Measurements from ENCODE around the gene ARHGAP30.
"Not testable (repeated sequence)": the region's sequence is repeated elsewhere in the genome, so short reads cannot be mapped to it uniquely, and the experiment has no call there.

ARHGAP30 gene, protein sequence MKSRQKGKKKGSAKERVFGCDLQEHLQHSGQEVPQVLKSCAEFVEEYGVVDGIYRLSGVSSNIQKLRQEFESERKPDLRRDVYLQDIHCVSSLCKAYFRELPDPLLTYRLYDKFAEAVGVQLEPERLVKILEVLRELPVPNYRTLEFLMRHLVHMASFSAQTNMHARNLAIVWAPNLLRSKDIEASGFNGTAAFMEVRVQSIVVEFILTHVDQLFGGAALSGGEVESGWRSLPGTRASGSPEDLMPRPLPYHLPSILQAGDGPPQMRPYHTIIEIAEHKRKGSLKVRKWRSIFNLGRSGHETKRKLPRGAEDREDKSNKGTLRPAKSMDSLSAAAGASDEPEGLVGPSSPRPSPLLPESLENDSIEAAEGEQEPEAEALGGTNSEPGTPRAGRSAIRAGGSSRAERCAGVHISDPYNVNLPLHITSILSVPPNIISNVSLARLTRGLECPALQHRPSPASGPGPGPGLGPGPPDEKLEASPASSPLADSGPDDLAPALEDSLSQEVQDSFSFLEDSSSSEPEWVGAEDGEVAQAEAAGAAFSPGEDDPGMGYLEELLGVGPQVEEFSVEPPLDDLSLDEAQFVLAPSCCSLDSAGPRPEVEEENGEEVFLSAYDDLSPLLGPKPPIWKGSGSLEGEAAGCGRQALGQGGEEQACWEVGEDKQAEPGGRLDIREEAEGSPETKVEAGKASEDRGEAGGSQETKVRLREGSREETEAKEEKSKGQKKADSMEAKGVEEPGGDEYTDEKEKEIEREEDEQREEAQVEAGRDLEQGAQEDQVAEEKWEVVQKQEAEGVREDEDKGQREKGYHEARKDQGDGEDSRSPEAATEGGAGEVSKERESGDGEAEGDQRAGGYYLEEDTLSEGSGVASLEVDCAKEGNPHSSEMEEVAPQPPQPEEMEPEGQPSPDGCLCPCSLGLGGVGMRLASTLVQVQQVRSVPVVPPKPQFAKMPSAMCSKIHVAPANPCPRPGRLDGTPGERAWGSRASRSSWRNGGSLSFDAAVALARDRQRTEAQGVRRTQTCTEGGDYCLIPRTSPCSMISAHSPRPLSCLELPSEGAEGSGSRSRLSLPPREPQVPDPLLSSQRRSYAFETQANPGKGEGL

DNA sequence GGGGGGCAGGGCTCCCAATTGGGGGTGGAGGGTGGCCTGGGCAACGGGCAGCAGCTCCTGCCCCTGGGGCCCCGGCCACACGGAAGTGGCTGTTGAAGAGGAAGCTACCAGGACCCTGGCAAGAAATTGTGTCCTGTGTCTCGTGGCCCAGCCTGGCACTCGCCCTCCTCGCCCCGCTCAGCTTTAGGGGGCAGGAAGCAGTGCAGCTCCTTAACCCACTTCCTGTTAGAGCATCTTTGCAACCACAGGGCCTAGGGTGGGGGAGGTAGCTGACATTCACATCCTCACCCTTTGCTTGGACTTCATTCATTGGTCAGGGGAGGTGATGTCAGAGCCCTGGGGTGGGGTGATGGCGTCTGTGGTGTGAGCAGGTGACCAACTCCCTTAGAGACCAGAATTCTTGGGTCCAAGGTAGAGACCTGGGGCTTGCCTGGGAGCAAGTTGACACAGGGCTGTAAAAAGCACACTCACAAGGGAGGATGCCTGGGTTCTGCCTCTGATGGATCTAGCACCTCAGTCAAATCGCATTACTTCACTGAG, at the start of gene ARHGAP30:
ARHGAP30 (minus strand) TSS at position 161 of the 540 bp plus-strand sequence. CDS start 267 bp downstream, outside the sequence.
- DNase-seq = peak; percentile 59 to 80

DNA sequence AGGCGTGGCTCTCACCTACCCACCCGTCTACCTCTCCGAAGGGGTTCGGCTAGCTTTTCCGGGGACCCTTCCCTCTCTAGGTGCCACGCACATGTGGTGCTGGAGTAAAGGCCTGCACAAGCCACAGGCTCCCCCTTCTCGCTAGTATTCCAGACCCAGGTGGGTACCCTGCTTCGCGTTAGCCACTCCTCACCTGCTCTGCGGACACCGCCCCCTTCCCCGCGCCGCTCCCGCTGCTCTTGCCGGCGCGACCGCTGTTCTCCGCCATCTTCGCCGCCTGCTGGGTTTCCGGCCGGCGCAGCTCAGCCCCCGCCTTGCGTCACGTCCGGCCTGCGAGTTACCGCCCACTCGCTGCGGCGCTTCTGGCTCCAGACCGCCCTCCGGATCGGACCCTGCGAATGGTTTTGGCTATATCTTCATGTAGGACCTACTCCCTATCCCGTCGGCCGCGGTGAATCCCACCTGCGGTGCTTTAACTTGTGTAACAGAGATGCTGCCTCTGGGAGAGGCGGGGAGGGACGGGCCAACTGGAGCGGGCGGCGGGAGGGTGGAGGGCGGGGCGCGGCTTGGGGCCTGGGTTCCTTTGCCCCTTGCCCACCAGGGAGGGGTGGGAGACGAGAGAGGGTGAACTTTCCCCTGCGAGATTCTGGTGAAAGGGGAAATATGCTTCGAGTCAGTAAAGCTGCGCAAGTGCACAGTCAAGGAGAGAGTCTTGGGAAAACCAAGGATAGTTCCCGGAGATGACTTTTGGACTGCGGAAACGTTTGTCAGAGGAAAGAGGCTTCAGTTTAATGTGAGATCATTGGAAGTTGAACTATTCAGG, 48.3 kb upstream of the ARHGAP30 start, which contains the start of the genes NIT1 and PFDN2:
NIT1 (plus strand) TSS at position 347 of the 823 bp plus-strand sequence; CDS start at position 419, 72 bp downstream.
PFDN2 (minus strand) TSS at position 279 of the 823 bp plus-strand sequence; CDS start at position 268, 11 bp downstream.
- peak; percentile 84 to 85 for DNase-seq

DNA sequence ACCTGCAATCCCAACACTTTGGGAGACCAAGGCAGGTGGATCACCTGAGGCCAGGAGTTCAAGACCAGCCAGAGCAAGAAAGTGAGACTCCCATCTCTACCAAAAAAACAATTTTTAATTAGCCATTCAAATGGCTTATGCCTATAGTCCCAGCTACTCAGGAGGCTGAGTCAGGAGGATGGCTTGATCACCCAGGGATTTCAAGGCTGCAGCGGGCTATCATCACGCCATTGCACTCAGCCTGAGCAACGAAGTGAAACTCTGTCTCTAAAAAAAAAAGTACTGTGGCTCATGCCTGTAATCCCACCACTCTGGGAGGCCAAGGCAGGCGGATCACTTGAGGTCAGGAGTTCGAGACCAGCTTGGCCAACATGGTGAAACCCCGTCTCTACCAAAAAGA, 46.3 kb upstream of the ARHGAP30 start:
- not testable (repeated sequence) for DNase-seq

DNA sequence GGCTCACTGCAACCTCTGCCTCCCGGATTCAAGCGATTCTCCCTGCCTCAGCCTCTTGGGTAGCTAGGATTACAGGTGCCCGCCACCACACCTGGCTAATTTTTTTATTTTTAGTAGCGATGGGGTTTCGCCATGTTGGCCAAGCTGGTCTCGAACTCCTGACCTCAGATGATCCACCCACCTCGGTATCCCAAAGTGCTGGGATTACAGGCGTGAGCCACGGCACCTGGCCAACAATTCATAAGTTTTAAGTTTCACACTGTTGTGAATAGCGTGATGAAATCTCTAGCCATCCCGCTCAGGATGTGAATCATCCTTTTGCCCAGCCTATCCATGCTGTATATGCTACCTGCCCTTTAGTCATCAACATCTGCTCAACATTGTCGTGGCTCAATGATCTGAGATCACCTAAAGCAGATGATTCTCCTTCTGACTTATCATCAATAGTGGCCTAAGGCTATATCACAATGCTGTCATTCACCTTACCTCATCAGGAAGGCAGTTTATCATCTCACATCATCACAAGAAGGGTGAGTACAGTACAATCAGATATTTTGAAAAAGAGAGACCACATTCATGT, 45.5 kb upstream of the ARHGAP30 start:
- DNase-seq = peak in 1 of 2 experiments; percentile 53

DNA sequence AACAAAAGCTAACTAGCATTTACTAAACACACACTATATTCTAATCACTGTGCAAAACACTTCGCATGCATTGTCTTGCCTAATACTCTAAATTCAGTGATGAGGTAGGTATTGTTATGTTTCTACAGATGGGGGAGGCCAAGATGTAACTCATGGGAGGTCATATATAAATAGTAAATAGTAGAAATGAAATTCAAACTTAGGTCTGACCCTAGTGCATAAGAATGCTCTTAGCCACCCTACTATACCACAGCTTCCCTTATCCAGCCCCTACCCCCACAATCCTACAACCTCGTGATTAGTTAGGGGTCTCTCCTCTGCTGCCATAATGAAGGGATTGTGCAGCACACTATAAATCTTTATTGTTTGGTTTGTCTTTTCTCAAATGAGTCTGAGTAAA, 44.9 kb upstream of the ARHGAP30 start:
- no peak for DNase-seq

DNA sequence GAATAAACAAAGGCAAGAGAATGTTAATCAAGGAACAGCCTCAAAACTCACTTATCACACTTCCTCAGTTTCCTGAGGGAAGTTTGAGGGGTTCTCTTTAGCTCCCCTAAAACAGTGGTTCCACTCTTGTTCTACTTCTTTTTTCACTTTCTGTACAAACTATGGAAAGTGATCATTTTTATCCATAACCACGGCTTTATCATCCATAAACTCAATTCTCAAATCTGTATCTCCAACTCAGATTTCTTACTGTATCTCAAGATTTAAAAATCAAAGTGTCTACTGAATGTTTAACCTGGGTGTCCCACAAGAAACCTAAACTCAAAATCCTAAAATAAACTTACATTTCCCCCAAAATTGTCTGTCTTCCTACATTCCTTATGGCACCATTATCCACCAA, 44.2 kb upstream of the ARHGAP30 start:
- no peak for DNase-seq

DNA sequence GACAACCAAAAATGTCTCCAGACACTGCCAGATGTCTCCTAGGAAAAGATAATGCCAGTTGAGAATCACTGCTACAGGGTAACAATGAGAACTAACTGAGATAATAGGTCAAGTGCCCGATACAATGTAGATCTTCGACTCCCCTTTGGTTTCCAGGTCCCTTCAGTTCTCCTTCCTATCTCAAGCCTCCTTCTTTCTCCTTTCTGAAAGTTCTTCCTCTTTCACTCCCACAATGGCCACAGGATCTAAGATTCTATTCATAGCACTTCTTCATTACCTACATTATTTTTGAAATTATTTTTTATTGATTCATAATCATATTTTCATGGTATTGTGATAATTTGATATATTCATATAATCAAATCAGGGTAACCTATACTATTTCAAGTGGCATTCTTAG, 41.8 kb upstream of the ARHGAP30 start:
- no peak for DNase-seq

DNA sequence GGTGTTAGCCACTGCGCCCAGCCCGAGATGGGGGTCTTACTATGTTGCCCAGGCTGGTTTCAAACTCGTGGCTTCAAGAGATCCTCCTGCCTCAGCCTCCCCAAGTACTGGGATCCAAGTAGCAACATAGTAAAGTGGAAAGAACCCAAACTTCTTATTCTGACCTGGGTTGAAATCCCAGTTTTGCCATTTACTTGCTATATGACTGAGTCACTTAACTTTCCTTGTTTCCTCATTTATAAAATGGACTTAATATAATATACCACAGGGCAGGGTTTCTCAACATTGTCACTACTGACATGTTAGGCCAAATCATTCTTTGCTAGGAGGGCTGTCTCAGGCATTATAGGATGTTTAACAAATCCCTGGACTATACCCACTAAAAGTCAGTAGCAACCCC, 41.4 kb upstream of the ARHGAP30 start:
- DNase-seq = no peak

DNA sequence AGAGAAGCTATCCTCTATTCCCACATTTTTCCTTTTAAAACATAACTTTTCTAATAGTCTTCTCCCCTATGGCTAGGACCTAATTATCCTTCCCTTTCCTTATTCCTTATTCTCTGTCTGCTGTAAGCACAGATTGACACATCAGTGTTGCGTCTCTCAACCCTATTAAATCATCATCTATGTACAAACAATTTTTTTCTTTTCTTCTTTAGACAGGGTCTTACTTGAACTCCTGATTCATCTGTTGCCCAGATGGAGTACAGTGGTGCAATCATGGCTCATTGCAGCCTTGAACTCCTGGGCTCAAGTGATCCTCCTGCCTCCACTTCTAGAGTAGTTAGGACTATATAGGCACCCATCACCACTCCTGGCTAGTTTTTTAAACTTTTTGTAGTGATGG, 36.7 kb upstream of the ARHGAP30 start:
- DNase-seq = no peak

DNA sequence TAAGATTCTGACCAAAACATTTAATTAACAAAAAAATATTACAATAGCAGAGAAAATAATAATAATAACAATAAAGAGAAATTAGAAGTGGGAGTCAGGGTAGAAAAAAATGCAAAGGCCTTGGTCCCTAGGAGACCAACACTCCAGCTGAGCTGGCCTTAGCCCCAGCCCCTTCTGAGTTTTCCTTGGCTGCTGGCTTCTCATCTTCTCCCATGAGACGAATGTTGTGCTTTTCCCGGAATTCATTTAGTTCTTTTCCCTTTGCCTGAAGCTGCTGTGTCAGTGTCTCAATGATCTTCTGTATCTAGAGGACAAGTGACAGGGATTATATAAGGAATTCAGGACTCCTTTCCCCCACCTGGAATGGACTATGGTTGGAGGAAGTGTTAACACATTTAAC, 30.9 kb upstream of the ARHGAP30 start:
- DNase-seq = no peak

DNA sequence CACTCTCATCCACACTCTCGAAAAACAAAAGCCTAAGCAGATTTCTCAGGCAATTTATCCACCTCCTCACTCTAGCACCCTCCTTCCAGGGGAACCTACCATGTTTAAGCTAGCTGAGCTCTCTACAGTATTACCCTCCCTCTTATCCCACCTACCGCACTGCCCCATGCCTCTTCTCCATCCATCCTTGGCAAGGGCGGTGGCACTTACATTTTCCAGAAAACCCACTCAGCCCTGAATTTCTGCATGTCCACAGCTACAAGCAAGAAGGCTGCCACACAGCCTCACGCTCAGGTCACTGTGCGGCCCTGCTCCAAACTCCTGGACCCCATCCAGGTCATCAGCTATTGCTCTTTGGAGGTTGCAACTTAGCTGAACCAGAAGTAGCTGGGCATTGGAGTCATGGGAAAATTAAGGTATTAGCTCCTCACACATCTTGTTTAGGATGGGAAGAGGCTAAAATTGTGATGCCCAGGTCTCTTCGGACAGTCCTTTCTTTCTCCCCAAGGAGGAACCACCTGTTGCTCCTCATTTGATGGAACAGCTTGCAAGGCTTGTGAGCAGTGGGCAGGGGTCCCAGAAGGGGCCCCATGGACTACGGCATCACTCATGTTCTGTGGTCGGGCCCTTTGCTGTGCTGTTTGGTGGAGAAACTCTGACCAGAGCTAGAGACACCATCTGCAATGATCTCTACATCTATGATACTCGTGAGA, 29.6 kb upstream of the ARHGAP30 start:
- DNase-seq = no peak

DNA sequence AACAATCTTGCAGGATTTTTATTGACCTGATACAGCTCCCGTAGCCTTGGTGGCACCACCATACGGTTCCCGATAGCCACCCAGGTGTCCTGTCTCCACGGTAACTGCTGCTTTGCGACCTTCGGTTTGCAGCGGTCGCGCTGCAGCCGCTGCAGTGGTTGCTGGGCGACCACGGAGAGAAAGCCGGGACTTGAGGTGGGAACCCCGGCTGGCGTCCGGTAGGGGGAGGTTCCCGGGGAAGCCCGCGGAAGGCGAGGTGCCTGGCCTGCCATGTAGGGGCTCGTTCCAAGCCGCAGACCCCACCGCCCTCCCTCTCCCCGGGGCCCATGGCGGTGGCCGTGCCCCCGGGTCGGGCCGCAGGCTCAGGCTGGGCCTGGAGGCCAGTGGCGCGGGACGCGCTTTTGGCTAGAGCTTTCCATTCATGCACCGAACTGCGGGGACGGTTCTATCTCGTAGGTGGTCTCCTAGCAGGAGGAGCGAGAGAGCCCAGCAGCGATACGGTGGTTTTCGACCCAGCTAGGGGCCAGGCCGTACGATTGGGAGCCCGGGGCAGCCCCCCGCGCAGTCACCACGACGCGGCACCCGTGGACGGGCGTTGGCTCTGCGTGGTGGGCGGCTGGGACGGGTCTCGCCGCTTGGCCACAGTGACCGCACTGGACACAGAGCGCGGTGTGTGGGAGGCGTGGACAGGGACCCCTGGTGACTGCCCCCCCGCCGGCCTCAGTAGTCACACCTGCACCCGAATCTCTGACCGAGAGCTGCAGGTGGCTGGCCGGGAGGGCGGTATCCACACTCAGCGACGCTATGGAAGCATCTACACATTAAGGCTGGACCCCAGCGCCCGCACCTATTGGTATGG, 28.7 kb upstream of the ARHGAP30 start, which contains the start of gene KLHDC9:
KLHDC9 (plus strand) TSS at position 152 of the 859 bp plus-strand sequence; CDS start at position 327, 175 bp downstream.
- DNase-seq = peak; percentile 42 to 46

DNA sequence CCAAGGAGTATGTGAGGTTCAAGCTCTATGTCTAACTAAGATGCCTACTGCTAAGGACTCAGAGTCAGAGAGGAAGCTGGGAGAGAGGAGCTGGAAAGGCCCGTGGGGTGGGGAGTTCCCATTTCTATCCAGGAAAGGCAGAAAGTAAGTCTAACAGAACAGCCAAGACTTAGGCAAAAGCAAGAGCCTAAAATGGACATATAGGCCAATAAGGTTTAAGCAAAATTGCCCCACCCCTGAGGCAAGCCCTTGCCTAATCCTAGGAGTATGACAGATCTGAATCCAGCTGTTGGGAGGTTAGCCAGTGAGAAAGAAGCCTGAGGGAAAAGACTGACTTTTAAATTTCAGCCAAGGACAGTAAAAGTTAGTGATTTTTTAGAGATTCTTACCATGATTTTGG, 26.8 kb upstream of the ARHGAP30 start:
- no peak for DNase-seq

DNA sequence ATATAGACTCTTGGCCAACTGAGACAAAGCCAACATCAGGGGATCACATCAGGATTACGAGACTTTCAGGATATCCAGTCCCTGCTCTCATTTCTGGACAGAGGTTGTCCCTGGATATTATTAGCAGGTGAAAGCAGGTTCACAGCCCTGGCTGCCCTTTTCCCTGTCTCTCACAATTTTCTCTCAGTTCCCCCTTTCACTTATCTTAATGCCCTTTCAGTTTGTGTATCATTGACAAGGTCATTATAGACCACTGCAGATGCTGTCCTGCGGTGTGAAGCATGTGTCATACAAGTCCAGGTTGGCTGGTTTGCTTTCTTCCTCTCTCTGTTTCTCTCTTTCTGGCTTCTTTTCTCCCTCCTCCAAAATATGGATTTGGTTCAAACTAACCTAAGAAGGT, 26.3 kb upstream of the ARHGAP30 start:
- DNase-seq = no peak

DNA sequence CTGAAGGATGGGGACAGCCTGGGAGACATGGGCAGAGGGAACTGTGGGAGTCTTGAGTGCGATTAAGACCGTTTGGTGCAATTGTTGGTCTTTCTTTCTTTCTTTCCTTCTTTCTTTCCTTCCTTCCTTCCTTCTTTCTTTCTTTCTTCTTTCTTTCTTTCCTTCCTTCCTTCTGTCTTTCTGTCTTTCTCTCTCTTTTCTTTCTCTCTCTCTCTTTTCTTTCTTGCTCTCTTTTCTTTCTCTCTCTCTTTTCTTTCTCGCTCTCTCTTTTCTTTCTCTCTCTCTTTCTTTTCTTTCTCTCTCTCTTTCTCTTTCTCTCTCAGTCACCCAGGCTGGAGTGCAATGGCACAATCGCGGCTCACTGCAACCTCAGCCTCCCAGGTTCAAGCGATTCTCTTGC, 25.5 kb upstream of the ARHGAP30 start:
- DNase-seq = no peak

DNA sequence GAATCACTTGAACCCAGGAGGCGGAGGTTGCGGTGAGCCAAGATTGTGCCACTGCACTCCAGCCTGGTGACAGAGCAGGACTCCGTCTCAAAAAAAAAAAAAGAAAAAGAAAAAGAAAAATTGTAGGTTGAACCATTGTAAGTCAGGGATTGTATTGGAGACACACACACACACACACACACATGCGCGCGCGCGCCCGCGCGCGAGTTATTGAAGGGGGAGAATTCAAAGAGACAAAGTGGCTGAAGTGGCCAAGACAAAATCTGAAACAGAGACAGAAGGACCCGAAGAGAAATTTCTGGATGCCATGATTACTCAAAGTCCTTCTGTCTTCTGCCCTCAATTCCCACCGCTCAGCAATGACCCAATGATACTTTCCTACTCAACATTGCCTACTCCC, 24.8 kb upstream of the ARHGAP30 start:
- DNase-seq = no peak

DNA sequence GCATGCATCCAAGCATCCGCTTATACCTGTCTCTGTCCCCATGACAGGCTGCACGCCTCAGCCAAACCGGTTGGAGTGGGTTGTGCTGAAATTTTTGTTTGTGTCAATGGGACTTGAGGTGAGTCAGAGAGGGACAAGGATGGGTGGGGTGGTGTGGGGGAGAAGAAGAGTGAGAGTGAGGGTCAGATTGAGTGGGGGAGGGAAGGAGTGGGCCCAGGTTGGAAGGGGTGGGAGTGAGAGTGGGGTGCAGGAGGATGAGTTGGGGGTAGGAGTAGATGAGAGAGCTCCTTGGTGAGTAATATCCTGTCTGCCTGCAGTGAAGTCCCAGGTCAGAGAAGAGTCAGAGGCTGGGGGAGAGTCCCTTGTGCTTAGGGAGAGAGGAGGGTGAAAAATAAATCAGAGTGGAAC, 22.9 kb upstream of the ARHGAP30 start:
- peak; percentile 43 to 80 for DNase-seq

DNA sequence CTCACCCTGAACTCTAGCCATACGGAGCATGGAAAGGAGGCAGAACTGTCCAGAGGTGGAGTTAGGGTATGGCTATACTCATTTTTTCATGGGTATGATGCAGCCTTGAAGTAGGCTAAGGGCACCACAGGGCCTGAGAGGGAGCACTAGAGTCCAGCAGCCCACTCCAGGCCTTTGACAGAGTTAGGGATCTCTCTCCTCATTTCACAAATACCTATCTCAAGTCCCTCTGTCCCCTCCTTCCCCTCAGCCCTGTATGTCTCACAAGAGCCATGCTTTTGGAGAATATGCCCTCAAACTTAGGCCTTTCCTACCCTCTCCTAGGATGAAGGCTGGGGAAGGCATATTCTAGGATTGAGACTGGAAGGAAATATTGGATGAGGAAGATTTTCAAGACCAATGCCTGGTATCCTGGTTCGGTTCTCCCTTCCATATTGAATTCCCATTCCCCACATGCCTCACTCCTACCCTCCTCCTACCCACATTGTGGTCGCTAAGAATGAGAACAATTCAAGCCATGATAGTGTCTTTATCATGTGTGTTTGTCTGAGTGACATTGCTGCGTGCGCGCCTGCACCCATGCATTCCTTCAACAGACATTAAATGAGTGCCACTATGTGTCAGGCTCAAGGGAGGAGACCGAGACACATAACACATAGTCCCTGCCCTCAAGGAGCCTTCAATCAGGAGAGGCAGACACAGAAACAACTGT, 22.3 kb upstream of the ARHGAP30 start:
- DNase-seq = no peak

DNA sequence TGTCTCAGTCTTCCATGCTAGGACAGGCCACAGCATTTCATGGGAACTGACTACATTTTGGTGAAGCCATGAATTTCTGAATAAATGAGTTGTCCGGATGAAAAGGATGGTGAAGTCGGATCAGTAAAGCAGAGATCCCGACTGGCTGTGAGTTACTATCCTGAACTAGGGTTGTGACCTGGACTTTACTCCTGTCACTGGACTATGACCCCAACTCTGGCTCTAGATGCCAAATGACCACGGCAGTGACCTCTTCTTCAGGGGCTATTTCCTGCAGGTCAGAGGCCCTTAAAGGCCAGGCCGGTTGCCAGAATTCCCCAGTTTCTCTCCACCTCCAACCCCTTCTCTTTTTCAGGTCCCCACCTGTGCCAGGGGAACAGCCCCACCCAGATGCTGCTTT, 21.4 kb upstream of the ARHGAP30 start:
- DNase-seq = no peak
